Measurements from ENCODE around the gene SAMM50. TPM values are rescaled to one million over a fixed set of nuclear protein-coding genes. Genes with fewer than 3 reads are reported as not detected.

The SAMM50 gene
- total RNA-seq, 1 experiment from 2014 or later, result 40.8 TPM

DNA sequence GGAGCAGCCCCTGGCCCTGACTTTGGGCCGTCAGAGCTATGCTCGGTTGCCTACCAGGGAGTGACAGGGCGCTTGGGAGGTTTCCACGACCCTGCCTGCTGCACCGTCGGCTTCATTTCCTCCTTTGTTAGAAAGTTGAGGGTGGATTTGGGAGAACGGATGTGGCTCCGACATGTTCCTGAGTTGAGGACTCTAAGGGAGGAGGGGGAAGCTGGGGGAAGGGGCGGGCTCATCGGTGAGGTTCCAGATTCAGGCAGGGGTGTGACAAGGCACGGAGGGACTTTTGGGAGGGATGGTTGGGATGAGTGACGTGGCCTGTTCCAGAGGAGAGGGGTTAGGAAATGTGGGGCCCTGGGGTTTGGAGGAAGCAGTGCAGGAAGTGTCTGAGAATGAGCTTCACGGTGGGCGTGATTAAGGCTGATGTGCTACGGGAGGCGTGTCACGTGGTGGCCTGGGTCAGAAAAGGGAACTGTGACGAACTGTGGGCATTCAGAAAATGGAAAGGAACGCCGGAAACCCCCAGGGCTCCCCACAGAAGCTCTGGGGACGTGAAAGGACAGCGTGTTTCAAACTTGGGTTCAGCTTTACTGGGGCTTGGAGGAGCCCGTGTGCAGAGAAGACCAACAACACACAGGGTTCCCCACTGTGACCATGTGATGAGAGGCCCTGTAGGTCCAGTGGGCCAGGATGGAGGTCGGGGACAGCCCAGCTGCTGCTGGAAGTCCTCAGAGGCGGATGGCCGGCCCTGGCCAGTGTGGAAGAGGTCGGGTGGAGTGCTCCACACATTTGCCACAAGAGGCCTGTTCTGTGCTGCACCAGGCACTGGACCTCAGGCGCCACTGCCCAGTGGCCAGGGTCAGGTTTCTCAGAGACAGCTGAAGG, 71.6 kb downstream of the SAMM50 start (continued):
- TF ChIP-seq, protein P1, sequence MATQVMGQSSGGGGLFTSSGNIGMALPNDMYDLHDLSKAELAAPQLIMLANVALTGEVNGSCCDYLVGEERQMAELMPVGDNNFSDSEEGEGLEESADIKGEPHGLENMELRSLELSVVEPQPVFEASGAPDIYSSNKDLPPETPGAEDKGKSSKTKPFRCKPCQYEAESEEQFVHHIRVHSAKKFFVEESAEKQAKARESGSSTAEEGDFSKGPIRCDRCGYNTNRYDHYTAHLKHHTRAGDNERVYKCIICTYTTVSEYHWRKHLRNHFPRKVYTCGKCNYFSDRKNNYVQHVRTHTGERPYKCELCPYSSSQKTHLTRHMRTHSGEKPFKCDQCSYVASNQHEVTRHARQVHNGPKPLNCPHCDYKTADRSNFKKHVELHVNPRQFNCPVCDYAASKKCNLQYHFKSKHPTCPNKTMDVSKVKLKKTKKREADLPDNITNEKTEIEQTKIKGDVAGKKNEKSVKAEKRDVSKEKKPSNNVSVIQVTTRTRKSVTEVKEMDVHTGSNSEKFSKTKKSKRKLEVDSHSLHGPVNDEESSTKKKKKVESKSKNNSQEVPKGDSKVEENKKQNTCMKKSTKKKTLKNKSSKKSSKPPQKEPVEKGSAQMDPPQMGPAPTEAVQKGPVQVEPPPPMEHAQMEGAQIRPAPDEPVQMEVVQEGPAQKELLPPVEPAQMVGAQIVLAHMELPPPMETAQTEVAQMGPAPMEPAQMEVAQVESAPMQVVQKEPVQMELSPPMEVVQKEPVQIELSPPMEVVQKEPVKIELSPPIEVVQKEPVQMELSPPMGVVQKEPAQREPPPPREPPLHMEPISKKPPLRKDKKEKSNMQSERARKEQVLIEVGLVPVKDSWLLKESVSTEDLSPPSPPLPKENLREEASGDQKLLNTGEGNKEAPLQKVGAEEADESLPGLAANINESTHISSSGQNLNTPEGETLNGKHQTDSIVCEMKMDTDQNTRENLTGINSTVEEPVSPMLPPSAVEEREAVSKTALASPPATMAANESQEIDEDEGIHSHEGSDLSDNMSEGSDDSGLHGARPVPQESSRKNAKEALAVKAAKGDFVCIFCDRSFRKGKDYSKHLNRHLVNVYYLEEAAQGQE (IDR thresholded peaks at IDR 0.05; ENCODE audit: low read depth), result no peak
- TF ChIP-seq EGR1 (IDR thresholded peaks at IDR 0.05; ENCODE audit: low read depth) (no peak), POLR2A (IDR thresholded peaks at IDR 0.05; ENCODE audit: borderline replicate concordance, extremely low read depth, insufficient read depth, insufficient read length) (no peak)

DNA sequence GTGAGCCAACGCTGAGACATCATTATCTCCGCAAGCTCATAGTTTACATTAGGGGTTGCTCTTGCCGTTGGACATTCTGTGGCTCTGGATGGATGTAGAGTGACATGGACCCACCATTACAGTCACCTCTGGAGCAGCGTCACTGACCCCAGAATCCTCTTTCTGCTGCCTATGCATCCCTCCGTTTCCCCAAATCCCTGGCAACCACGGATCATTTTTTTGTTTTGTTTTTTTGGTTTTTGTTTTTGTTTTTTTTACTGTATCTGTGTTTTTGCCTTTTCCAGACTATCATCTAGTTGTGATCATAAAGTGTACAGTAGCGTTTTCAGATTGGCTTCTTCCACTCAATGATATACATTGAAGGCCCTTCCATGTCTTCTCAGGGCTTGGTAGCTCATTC, 72.8 kb downstream of the SAMM50 start:
- Histone ChIP-seq H3K4me2 (ENCODE audit: low read length) (no peak overlapping the region), H3K27me3 (ENCODE audit: insufficient read depth, low read length) (no peaks in the 10 kb centered on the region), H4K20me1 (ENCODE audit: insufficient read depth) (no peaks in the 10 kb centered on the region), H3K36me3 (ENCODE audit: control insufficient read depth in 1 of 2, insufficient read depth in 2 of 2, low read length in 2 of 2) (no peaks in the 10 kb centered on the region), H3K9me2 (ENCODE audit: insufficient read depth) (no peaks in the 10 kb centered on the region), H3K27ac (ENCODE audit: low read depth, low read length) (no peak overlapping the region), H3K9ac (ENCODE audit: low read length) (no peak overlapping the region), H3K4me1 (ENCODE audit: control insufficient read depth in 1 of 2, insufficient read depth in 2 of 2, low read length in 2 of 2) (peaks cover 0 to 10% of the 10 kb centered on the region in 2 experiments; a peak in 1 of 4 replicates), H3K79me2 (ENCODE audit: insufficient read depth, low read length) (peaks cover 18% of the 10 kb centered on the region; the same call in 1 of the 2 replicates), H3K4me3 (replicated peaks in 1 of 2; ENCODE audit: low read depth in 1 of 2, low read length in 2 of 2) (no peak overlapping the region), H3K9me3 (ENCODE audit: control insufficient read depth in 1 of 2, insufficient read depth in 1 of 2, low read depth in 1 of 2, low read length in 2 of 2) (no peaks in the 10 kb centered on the region), H2AFZ (ENCODE audit: low read depth, low read length, poor library complexity, severe bottlenecking) (no peak overlapping the region)
- ATAC-seq (no peak), DNase-seq (ENCODE audit: low read depth, low spot score) (no peak)
- TF ChIP-seq, protein P2, sequence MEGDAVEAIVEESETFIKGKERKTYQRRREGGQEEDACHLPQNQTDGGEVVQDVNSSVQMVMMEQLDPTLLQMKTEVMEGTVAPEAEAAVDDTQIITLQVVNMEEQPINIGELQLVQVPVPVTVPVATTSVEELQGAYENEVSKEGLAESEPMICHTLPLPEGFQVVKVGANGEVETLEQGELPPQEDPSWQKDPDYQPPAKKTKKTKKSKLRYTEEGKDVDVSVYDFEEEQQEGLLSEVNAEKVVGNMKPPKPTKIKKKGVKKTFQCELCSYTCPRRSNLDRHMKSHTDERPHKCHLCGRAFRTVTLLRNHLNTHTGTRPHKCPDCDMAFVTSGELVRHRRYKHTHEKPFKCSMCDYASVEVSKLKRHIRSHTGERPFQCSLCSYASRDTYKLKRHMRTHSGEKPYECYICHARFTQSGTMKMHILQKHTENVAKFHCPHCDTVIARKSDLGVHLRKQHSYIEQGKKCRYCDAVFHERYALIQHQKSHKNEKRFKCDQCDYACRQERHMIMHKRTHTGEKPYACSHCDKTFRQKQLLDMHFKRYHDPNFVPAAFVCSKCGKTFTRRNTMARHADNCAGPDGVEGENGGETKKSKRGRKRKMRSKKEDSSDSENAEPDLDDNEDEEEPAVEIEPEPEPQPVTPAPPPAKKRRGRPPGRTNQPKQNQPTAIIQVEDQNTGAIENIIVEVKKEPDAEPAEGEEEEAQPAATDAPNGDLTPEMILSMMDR (IDR thresholded peaks at IDR 0.05 in 2 of 3, conservative IDR thresholded peaks at IDR 0.05 in 1 of 3; ENCODE audit: borderline replicate concordance in 1 of 3, insufficient read depth in 1 of 3, low read depth in 2 of 3, low read length in 2 of 3), result no peak
- TF ChIP-seq EGR1 (IDR thresholded peaks at IDR 0.05; ENCODE audit: low read depth), result no peak
- TF ChIP-seq ZNF274 (IDR thresholded peaks at IDR 0.05; ENCODE audit: low read depth, low read length), result no peak
- TF ChIP-seq RAD21 (IDR thresholded peaks at IDR 0.05; ENCODE audit: low read depth), result no peak
- TF ChIP-seq SP1 (IDR thresholded peaks at IDR 0.05; ENCODE audit: low read depth), result no peak
- TF ChIP-seq CEBPB (IDR thresholded peaks at IDR 0.05; ENCODE audit: low read depth), result no peak
- TF ChIP-seq JUND (IDR thresholded peaks at IDR 0.05), result no peak
- TF ChIP-seq TCF7L2 (IDR thresholded peaks at IDR 0.05; ENCODE audit: borderline replicate concordance, extremely low read depth, insufficient read depth, insufficient read length), result no peak
- TF ChIP-seq, protein P3, sequence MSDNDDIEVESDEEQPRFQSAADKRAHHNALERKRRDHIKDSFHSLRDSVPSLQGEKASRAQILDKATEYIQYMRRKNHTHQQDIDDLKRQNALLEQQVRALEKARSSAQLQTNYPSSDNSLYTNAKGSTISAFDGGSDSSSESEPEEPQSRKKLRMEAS (IDR thresholded peaks at IDR 0.05), result no peak
- no peak for TF ChIP-seq ATF3 (IDR thresholded peaks at IDR 0.05)
- BruUV-seq (replicated peaks), result no TSS peak
- ChIA-PET POLR2A (no interaction called here), RAD21 (ENCODE audit: low non-redundant PET in 1 of 2, low total read pairs in 2 of 2, uncharacterized antibody in 2 of 2, unreplicated experiment in 2 of 2) (no interaction called here), CTCF (no interaction called here)
- intact Hi-C loops (cut with micrococcal nuclease), result no loop called here
